ELR (cell line): ENCODE measurements around the gene SORBS1.
A peak's percentile ranks its signal among the peaks of the same experiment; 100 is the strongest.

Experiments used
- DNase-seq: peaks from one replicate; pipeline ENCODE4 v3.0.0-alpha.2; 2015; ENCODE audit warnings: low read depth

Gene SORBS1

GRCh38 chr10:95343573-95343972, 217.6 kb downstream of the SORBS1 start:
- DNase-seq: no peak

- peak; percentile 25 for DNase-seq
Measured at GRCh38 chr10:95341716-95342130, 219.4 kb downstream of the SORBS1 start.

GRCh38 chr10:95339863-95340262, 221.3 kb downstream of the SORBS1 start:
- no peak for DNase-seq

GRCh38 chr10:95337423-95338160, 223.6 kb downstream of the SORBS1 start:
- DNase-seq: no peak

- DNase-seq: no peak
Measured at GRCh38 chr10:95336702-95337101, 224.5 kb downstream of the SORBS1 start.

GRCh38 chr10:95335933-95336699, 225.1 kb downstream of the SORBS1 start:
- DNase-seq: no peak

- no peak for DNase-seq
Measured at GRCh38 chr10:95334805-95335144, 226.4 kb downstream of the SORBS1 start.

GRCh38 chr10:95333997-95334804, 227.0 kb downstream of the SORBS1 start:
- peak; percentile 98 for DNase-seq

- DNase-seq: no peak
Measured at GRCh38 chr10:95332666-95333249, 228.4 kb downstream of the SORBS1 start.

- DNase-seq: no peak
Measured at GRCh38 chr10:95331596-95332130, 229.5 kb downstream of the SORBS1 start.

- DNase-seq: peak; percentile 25
Measured at GRCh38 chr10:95330966-95331453, 230.2 kb downstream of the SORBS1 start.

- DNase-seq: no peak
Measured at GRCh38 chr10:95329296-95329695, 231.9 kb downstream of the SORBS1 start.

- peak; percentile 34 for DNase-seq
Measured at GRCh38 chr10:95328013-95328412, 233.2 kb downstream of the SORBS1 start.

- DNase-seq: peak; percentile 25
Measured at GRCh38 chr10:95327367-95327766, 233.8 kb downstream of the SORBS1 start.

- DNase-seq: no peak
Measured at GRCh38 chr10:95326396-95326795, 234.8 kb downstream of the SORBS1 start.

GRCh38 chr10:95325863-95326262, 235.3 kb downstream of the SORBS1 start:
- DNase-seq: no peak

- peak; percentile 19 for DNase-seq
Measured at GRCh38 chr10:95324436-95325268, 236.5 kb downstream of the SORBS1 start.

GRCh38 chr10:95321554-95322301, 239.4 kb downstream of the SORBS1 start:
- DNase-seq: peak; percentile 76

GRCh38 chr10:95319239-95319638, 241.9 kb downstream of the SORBS1 start:
- DNase-seq: no peak

- no peak for DNase-seq
Measured at GRCh38 chr10:95315509-95315908, 245.7 kb downstream of the SORBS1 start.
